ENCODE data around the gene C16orf86.
A peak's percentile ranks its signal among the peaks of the same experiment; 100 is the strongest.

C16orf86 gene

DNA sequence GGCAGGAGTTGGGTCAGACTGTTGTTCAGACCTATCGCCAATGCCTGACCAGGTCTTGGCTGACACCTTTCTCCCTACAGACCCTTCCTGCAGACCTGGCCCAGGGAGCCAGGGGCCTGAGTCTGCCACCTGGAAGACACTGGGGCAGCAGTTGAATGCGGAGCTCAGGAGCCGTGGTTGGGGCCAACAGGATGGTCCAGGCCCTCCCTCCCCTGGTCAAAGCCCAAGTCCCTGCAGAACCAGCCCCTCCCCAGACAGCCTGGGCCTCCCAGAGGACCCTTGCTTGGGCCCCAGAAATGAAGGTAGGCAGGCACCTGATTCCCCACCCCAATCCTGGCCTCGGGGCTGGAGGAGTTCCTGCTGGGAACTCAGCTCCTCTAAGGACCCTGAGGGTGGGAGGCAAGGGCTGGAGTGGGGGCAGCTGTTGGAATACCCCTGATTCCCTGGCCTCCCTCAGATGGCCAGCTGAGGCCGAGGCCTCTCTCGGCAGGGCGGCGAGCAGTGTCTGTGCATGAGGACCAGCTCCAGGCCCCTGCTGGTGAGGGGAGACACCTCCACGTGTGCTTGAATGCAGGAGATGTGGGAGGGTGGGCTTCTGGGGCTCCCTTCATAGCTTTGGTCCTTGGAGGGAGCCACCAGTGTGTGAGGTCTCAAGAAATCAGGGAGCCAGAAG, 10.1 kb upstream of the C16orf86 start:
- ChIA-PET POLR2A (interaction anchor here (0.6 kb wide), 1 partner anchor 95 kb away, joined by 3 read pairs; no protein-coding TSS in a partner anchor), CTCF (interaction anchor here (1.0 to 19.0 kb wide), 3 partner anchors 92 to 133 kb away, joined by 3 to 605 read pairs (median 3); partner anchors contain the start of gene RIPOR1)
- no peak for TF ChIP-seq CTCF (IDR thresholded peaks at IDR 0.05; ENCODE audit: insufficient read depth, low read length, missing control alignments)
- no peak for DNase-seq (ENCODE audit: low read depth, low spot score)
- no peak overlapping the region for H3K4me3 ChIP-seq (ENCODE audit: low read depth, low read length)

GRCh38 chr16:67657017-67657608, 9.5 kb upstream of the C16orf86 start:
- POLR2A ChIA-PET = no interaction called here

DNA sequence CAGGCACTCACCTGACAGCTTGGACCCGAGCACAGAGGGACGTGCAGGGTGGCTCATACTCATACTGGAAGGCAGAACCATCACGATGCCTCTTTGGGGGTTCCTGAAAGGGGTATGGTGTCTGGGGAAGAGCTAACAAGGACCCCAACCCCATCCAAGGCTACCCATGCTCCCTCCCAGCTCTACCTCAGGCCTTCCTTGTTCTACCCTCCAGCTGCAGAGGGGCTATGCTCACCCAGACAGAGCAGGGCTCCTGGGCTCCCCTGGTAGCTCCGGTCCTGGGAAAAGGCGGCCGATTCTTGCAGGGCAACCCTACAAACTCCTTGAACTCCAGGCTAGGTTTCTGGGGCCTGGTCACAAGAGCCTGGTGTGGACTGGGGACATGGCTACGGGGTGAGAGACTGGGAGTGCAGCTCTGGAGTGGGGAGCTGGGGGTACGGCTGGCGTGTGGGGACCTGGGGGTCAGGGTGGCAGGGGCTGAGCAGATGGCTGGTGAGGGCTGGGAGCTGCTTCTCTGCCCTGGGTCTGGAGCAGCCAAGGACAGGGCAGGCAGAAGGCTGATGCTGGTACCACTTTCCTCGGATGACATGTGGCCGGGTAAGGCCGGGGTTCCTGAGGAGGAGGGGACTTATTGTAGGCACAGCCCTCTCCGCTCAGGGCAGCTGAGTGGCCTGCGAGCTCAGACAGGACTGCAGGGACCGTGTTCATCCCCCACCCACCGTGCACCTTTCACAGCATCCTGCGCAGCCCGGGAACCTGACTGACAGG, 8.7 kb upstream of the C16orf86 start:
- TF ChIP-seq CTCF (IDR thresholded peaks at IDR 0.05; ENCODE audit: insufficient read depth, low read length, missing control alignments) = no peak
- H3K4me3 ChIP-seq (ENCODE audit: low read depth, low read length) = no peak overlapping the region
- no peak for DNase-seq (ENCODE audit: low read depth, low spot score)
- ChIA-PET POLR2A (interaction anchor here (0.9 kb wide), 1 partner anchor 10 kb away, joined by 4 read pairs; no protein-coding TSS in a partner anchor), CTCF (interaction anchor here (0.6 to 19.0 kb wide), 8 partner anchors 8 to 749 kb away, joined by 3 to 605 read pairs (median 10); partner anchors contain the start of genes ATP6V0D1, CARMIL2, CTCF and RIPOR1)

More at GRCh38 chr16:67657017-67657608, 9.5 kb upstream of the C16orf86 start:
- CTCF ChIA-PET = interaction anchor here (1.3 to 19.0 kb wide), 4 partner anchors 11 to 134 kb away, joined by 3 to 605 read pairs (median 27); partner anchors contain the start of genes CARMIL2 and RIPOR1
- TF ChIP-seq CTCF (IDR thresholded peaks at IDR 0.05; ENCODE audit: insufficient read depth, low read length, missing control alignments) = no peak
- no peak for DNase-seq (ENCODE audit: low read depth, low spot score)
- H3K4me3 ChIP-seq (ENCODE audit: low read depth, low read length) = no peak overlapping the region

- ChIA-PET POLR2A (interaction anchor here (0.9 kb wide), 2 partner anchors 9 to 138 kb away, joined by 4 to 6 read pairs; no protein-coding TSS in a partner anchor), CTCF (interaction anchor here (0.8 to 19.0 kb wide), 9 partner anchors 9 to 178 kb away, joined by 3 to 605 read pairs (median 6); partner anchors contain the start of genes ATP6V0D1, CARMIL2, CTCF and RIPOR1)
- no peak for DNase-seq (ENCODE audit: low read depth, low spot score)
- peak overlapping the region; percentile 94 for H3K4me3 ChIP-seq (ENCODE audit: low read depth, low read length)
- TF ChIP-seq CTCF (IDR thresholded peaks at IDR 0.05; ENCODE audit: insufficient read depth, low read length, missing control alignments) = no peak
These were observed 7.6 kb upstream of the C16orf86 start for GRCh38 chr16:67658849-67659674.

DNA sequence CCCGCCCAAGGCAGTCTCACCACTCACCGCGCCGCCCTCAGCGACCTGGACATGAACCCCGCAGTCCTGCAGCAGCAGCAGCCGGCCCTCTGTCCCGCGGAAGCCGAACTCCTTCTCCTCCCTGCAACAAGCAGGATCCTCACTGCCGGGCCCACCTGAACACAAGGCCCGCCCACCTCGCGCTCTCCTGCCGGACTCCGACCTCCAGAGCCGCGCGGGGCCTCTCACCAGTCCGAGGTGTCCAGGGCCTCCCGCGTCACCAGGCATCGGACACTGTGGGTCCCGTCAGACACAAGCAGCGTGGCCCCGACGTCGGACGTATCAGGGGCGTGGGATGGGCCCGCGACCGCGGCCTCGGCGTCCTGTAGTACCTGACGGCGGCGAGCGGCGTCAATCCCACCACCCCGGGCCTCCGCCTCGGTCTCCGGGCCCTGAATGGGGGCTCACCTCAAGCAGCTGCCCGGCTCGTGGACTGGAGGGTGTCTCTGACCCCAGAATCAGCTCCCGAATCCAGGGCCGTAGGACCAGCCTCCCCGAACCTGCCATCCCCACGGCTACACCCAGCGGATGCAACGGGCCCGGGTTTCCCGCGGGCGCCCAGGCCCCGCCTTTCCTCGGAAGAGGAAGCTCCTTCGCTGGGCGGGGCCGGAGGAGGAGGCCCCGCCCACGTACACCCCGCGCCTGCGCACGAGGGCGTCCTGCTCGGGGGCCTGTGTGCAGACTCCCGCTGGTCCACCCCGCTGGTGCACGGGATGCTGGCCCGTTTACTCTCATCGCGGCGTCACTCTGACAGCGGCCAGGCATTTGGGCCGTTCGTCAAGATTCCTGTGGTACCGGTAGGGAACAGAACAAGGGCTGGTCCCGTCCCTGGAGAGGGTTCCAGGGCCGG, 6.7 kb upstream of the C16orf86 start, which contains the start of gene ACD:
Gene ACD, minus strand, starts transcription at position 586 of the 889 bp plus-strand sequence. Its CDS starts 40 bp downstream, at position 546.
- no peak for TF ChIP-seq CTCF (IDR thresholded peaks at IDR 0.05; ENCODE audit: insufficient read depth, low read length, missing control alignments)
- ChIA-PET CTCF (interaction anchor here (0.6 to 19.0 kb wide), 11 partner anchors 8 to 137 kb away, joined by 3 to 605 read pairs (median 6); partner anchors contain the start of genes CARMIL2, CTCF and RIPOR1), POLR2A (interaction anchor here (0.6 to 0.9 kb wide), 6 partner anchors 11 to 426 kb away, joined by 3 to 6 read pairs (median 3); partner anchors contain the start of genes ATP6V0D1 and CTCF)
- H3K4me3 ChIP-seq (ENCODE audit: low read depth, low read length) = peak within 1 kb of the TSS; percentile 94
- DNase-seq (ENCODE audit: low read depth, low spot score) = peak; percentile 17

Measured in AG04449 (cell line).